LHCN-M2 (cell line): ENCODE data around the gene FCGBP. TPM values are rescaled to one million over a fixed set of nuclear protein-coding genes. Genes with fewer than 3 reads are reported as not detected.
"Not testable (repeated sequence)": the region's sequence is repeated elsewhere in the genome, so short reads cannot be mapped to it uniquely, and the experiment has no call there.

ENCODE experiments used
- DNase-seq: peaks from one replicate; pipeline ENCODE4 v3.0.0-alpha.2; 2012; ENCODE audit warnings: low read depth
- polyA plus RNA-seq: library from polyadenylated mRNA; unstranded; fragments of >200 nt; gene quantifications from one replicate; pipeline ENCODE4 v1.2.1, GENCODE V29; 2012; ENCODE audit warnings: missing spikeins
- total RNA-seq: library from RNA; depleted of rRNA; stranded (reverse); fragments of >200 nt; gene quantifications from 2 replicates; pipeline ENCODE4 v1.2.3, GENCODE V29; 2014; rRNA removed

FCGBP gene
- total RNA-seq, result 0.06 and 0.13 TPM in 2 replicates
- polyA plus RNA-seq, result 0.16 TPM

GRCh38 chr19:39934584-39935363 is at the start of gene FCGBP:
Gene FCGBP (minus strand): TSS chr19:39934634.
- DNase-seq, result no peak

GRCh38 chr19:39983695-39984300 is 49.4 kb upstream of the FCGBP start:
- DNase-seq, result no peak

- no peak for DNase-seq
Measured at GRCh38 chr19:39982883-39983282, 48.4 kb upstream of the FCGBP start.

GRCh38 chr19:39974377-39975155 is 40.1 kb upstream of the FCGBP start:
- no peak for DNase-seq

- DNase-seq, result no peak
Measured at GRCh38 chr19:39971380-39972035, 37.1 kb upstream of the FCGBP start.

GRCh38 chr19:39970675-39971379 is 36.4 kb upstream of the FCGBP start, which contains the start of gene PSMC4:
Gene PSMC4 (plus strand): TSS chr19:39971165. CDS start chr19:39971203, 38 bp downstream.
- DNase-seq, result peak; percentile 98

- no peak for DNase-seq
Measured at GRCh38 chr19:39970425-39970674, 35.9 kb upstream of the FCGBP start.

GRCh38 chr19:39969681-39970424 is 35.4 kb upstream of the FCGBP start:
- no peak for DNase-seq

GRCh38 chr19:39969266-39969665 is 34.8 kb upstream of the FCGBP start:
- peak; percentile 69 for DNase-seq

- DNase-seq, result no peak
Measured at GRCh38 chr19:39968789-39969188, 34.4 kb upstream of the FCGBP start.

GRCh38 chr19:39967561-39967960 is 33.1 kb upstream of the FCGBP start:
- no peak for DNase-seq

GRCh38 chr19:39966617-39967016 is 32.2 kb upstream of the FCGBP start:
- no peak for DNase-seq

GRCh38 chr19:39963898-39964297 is 29.5 kb upstream of the FCGBP start:
- DNase-seq, result no peak

GRCh38 chr19:39959407-39959806 is 25.0 kb upstream of the FCGBP start:
- not testable (repeated sequence) for DNase-seq

GRCh38 chr19:39958942-39959341 is 24.5 kb upstream of the FCGBP start:
- DNase-seq, result not testable (repeated sequence)

GRCh38 chr19:39957886-39958285 is 23.5 kb upstream of the FCGBP start:
- not testable (repeated sequence) for DNase-seq

- no peak for DNase-seq
Measured at GRCh38 chr19:39953915-39954314, 19.5 kb upstream of the FCGBP start.

- DNase-seq, result peak; percentile 59
Measured at GRCh38 chr19:39951686-39952085, 17.3 kb upstream of the FCGBP start.

- DNase-seq, result no peak
Measured at GRCh38 chr19:39951065-39951650, 16.7 kb upstream of the FCGBP start.
